Hypothalamus (tissue), 51 donors: ENCODE results near the gene PPFIA1.
"Not testable (repeated sequence)": the region's sequence is repeated elsewhere in the genome, so short reads cannot be mapped to it uniquely, and the experiment has no call there.

ENCODE experiments used
- DNase-seq, 51 donors: peaks; one replicate each; lab custom pipeline; 2025; lab: John Stamatoyannopoulos, UW

Gene PPFIA1

GRCh38 chr11:70250876-70251658 is 19.4 kb upstream of the PPFIA1 start:
- DNase-seq: no peak

GRCh38 chr11:70251659-70252321 is 18.7 kb upstream of the PPFIA1 start:
- peak in 27 of 51 donors; percentile 6 to 85 (median 24) for DNase-seq

- no peak for DNase-seq
Observed at GRCh38 chr11:70252844-70253243, 17.6 kb upstream of the PPFIA1 start.

GRCh38 chr11:70255477-70256116 is 14.9 kb upstream of the PPFIA1 start:
- DNase-seq: no peak

- not testable (repeated sequence) for DNase-seq
Observed at GRCh38 chr11:70259077-70259476, 11.4 kb upstream of the PPFIA1 start.

- DNase-seq: no peak
Observed at GRCh38 chr11:70262951-70263350, 7.5 kb upstream of the PPFIA1 start.

GRCh38 chr11:70263363-70263762 is 7.1 kb upstream of the PPFIA1 start:
- DNase-seq: no peak

GRCh38 chr11:70265341-70265740 is 5.1 kb upstream of the PPFIA1 start:
- no peak for DNase-seq

GRCh38 chr11:70267405-70267950 is 3.0 kb upstream of the PPFIA1 start:
- DNase-seq: no peak

- DNase-seq: no peak
Observed at GRCh38 chr11:70268526-70268925, 2.0 kb upstream of the PPFIA1 start.

GRCh38 chr11:70270877-70271648 is 573 bp downstream of the PPFIA1 start:
- DNase-seq: peak in 11 of 51 donors; percentile 17 to 61 (median 42)

- no peak for DNase-seq
Observed at GRCh38 chr11:70271649-70271953, 1.1 kb downstream of the PPFIA1 start.

GRCh38 chr11:70272009-70272408 is 1.5 kb downstream of the PPFIA1 start:
- no peak for DNase-seq

GRCh38 chr11:70278994-70279393 is 8.5 kb downstream of the PPFIA1 start:
- DNase-seq: peak in 21 of 51 donors; percentile 4 to 52 (median 24)

- peak in 25 of 51 donors; percentile 11 to 62 (median 27) for DNase-seq
Observed at GRCh38 chr11:70281156-70281609, 10.7 kb downstream of the PPFIA1 start.

GRCh38 chr11:70282012-70282411 is 11.5 kb downstream of the PPFIA1 start:
- no peak for DNase-seq

GRCh38 chr11:70288721-70289120 is 18.2 kb downstream of the PPFIA1 start:
- no peak for DNase-seq

GRCh38 chr11:70289582-70289981 is 19.1 kb downstream of the PPFIA1 start:
- no peak for DNase-seq

GRCh38 chr11:70290361-70291065 is 20.0 kb downstream of the PPFIA1 start:
- DNase-seq: peak in 2 of 51 donors; percentile 20 to 51

GRCh38 chr11:70292166-70292565 is 21.7 kb downstream of the PPFIA1 start:
- no peak for DNase-seq
